IgD-negative memory B cell (primary cell): ENCODE data around the gene RIT2. TPM values are rescaled to one million over a fixed set of nuclear protein-coding genes. Genes with fewer than 3 reads are reported as not detected.

Source experiments
- H3K27ac Mint-ChIP-seq, 3 donors: one replicate each; pipeline ENCODE4 v1.8.0; 2020 to 2022; ENCODE audit warnings: mild to moderate bottlenecking in 3 of 3, mixed read lengths in 3 of 3, moderate library complexity in 1 of 3
- H3K27me3 Mint-ChIP-seq: one replicate; pipeline ENCODE4 v1.8.0; 2021; ENCODE audit warnings: mixed read lengths
- H3K36me3 Mint-ChIP-seq: one replicate; pipeline ENCODE4 v1.8.0; 2020; ENCODE audit warnings: mild to moderate bottlenecking, mixed read lengths
- H3K4me1 Mint-ChIP-seq, 3 donors: one replicate each; pipeline ENCODE4 v1.8.0; 2020 to 2022; ENCODE audit warnings: mixed read lengths in 3 of 3, mild to moderate bottlenecking in 1 of 3
- H3K4me3 Mint-ChIP-seq, 4 donors: one replicate each; pipeline ENCODE4 v1.8.0; 2020 to 2022; ENCODE audit warnings: mild to moderate bottlenecking in 4 of 4, mixed read lengths in 4 of 4, moderate library complexity in 3 of 4
- H3K9me3 Mint-ChIP-seq, 3 donors: one replicate each; pipeline ENCODE4 v1.8.0; 2020 to 2021; ENCODE audit warnings: mixed read lengths in 3 of 3, mild to moderate bottlenecking in 1 of 3
- polyA plus RNA-seq: library from polyadenylated mRNA; unstranded; fragments of 300-500 nt; fragmentation: Illumina TruSeq; gene quantifications from one replicate; pipeline ENCODE4 v1.2.3, GENCODE V29; 2021

The RIT2 gene
- polyA plus RNA-seq, 1 donor from 2014 or later, result not detected

GRCh38 chr18:42906761-42907160 is 208.7 kb downstream of the RIT2 start:
- H3K27ac Mint-ChIP-seq, result no peak overlapping the region
- H3K36me3 Mint-ChIP-seq, result no peaks in the 10 kb centered on the region
- no peaks in the 10 kb centered on the region for H3K27me3 Mint-ChIP-seq
- H3K4me1 Mint-ChIP-seq, result no peaks in the 10 kb centered on the region
- H3K9me3 Mint-ChIP-seq, result peaks cover 0 to 2% (median 0%) of the 10 kb centered on the region in 3 donors
- no peak overlapping the region for H3K4me3 Mint-ChIP-seq

GRCh38 chr18:42901161-42901560 is 214.3 kb downstream of the RIT2 start:
- H3K27ac Mint-ChIP-seq, result no peak overlapping the region

GRCh38 chr18:42893977-42894376 is 221.5 kb downstream of the RIT2 start:
- Mint-ChIP-seq H3K27me3 (no peaks in the 10 kb centered on the region), H3K4me1 (no peaks in the 10 kb centered on the region), H3K36me3 (no peaks in the 10 kb centered on the region), H3K4me3 (no peak overlapping the region), H3K9me3 (peaks cover 0 to 2% (median 0%) of the 10 kb centered on the region in 3 donors), H3K27ac (no peak overlapping the region)

More at GRCh38 chr18:42901161-42901560, 214.3 kb downstream of the RIT2 start:
- Mint-ChIP-seq H3K36me3 (no peaks in the 10 kb centered on the region), H3K4me1 (no peaks in the 10 kb centered on the region), H3K9me3 (no peaks in the 10 kb centered on the region), H3K4me3 (no peak overlapping the region), H3K27me3 (no peaks in the 10 kb centered on the region)

- H3K27ac Mint-ChIP-seq, result no peak overlapping the region
- H3K9me3 Mint-ChIP-seq, result peaks cover 0 to 5% (median 0%) of the 10 kb centered on the region in 3 donors
- no peaks in the 10 kb centered on the region for H3K4me1 Mint-ChIP-seq
- H3K4me3 Mint-ChIP-seq, result no peak overlapping the region
- no peaks in the 10 kb centered on the region for H3K27me3 Mint-ChIP-seq
- H3K36me3 Mint-ChIP-seq, result no peaks in the 10 kb centered on the region
Observed at GRCh38 chr18:42892181-42892580, 223.3 kb downstream of the RIT2 start.

- Mint-ChIP-seq H3K27me3 (no peaks in the 10 kb centered on the region), H3K4me3 (no peak overlapping the region), H3K36me3 (no peaks in the 10 kb centered on the region), H3K27ac (no peak overlapping the region), H3K9me3 (peaks cover 0 to 5% (median 0%) of the 10 kb centered on the region in 3 donors), H3K4me1 (no peaks in the 10 kb centered on the region)
Observed at GRCh38 chr18:42891705-42892104, 223.8 kb downstream of the RIT2 start.

- no peaks in the 10 kb centered on the region for H3K36me3 Mint-ChIP-seq
- no peak overlapping the region for H3K4me3 Mint-ChIP-seq
- no peaks in the 10 kb centered on the region for H3K4me1 Mint-ChIP-seq
- no peak overlapping the region for H3K27ac Mint-ChIP-seq
- no peaks in the 10 kb centered on the region for H3K27me3 Mint-ChIP-seq
- peaks cover 0 to 10% (median 10%) of the 10 kb centered on the region in 3 donors for H3K9me3 Mint-ChIP-seq
Observed at GRCh38 chr18:42883169-42883568, 232.3 kb downstream of the RIT2 start.

GRCh38 chr18:42882122-42882521 is 233.4 kb downstream of the RIT2 start:
- Mint-ChIP-seq H3K4me3 (no peak overlapping the region), H3K36me3 (no peaks in the 10 kb centered on the region), H3K9me3 (peaks cover 1 to 10% (median 10%) of the 10 kb centered on the region in 3 donors), H3K27me3 (no peaks in the 10 kb centered on the region), H3K27ac (no peak overlapping the region), H3K4me1 (no peaks in the 10 kb centered on the region)

GRCh38 chr18:42872838-42873237 is 242.6 kb downstream of the RIT2 start:
- Mint-ChIP-seq H3K36me3 (no peaks in the 10 kb centered on the region), H3K4me1 (no peaks in the 10 kb centered on the region), H3K27me3 (no peaks in the 10 kb centered on the region)

GRCh38 chr18:42864876-42865275 is 250.6 kb downstream of the RIT2 start:
- H3K27ac Mint-ChIP-seq, result no peak overlapping the region
- no peaks in the 10 kb centered on the region for H3K4me1 Mint-ChIP-seq
- H3K4me3 Mint-ChIP-seq, result no peak overlapping the region
- H3K9me3 Mint-ChIP-seq, result peaks cover 1 to 5% (median 4%) of the 10 kb centered on the region in 3 donors
- H3K27me3 Mint-ChIP-seq, result no peaks in the 10 kb centered on the region
- H3K36me3 Mint-ChIP-seq, result no peaks in the 10 kb centered on the region

More at GRCh38 chr18:42872838-42873237, 242.6 kb downstream of the RIT2 start:
- Mint-ChIP-seq H3K27ac (no peak overlapping the region), H3K9me3 (peaks cover 2 to 5% (median 3%) of the 10 kb centered on the region in 3 donors), H3K4me3 (no peak overlapping the region)

GRCh38 chr18:42861271-42861670 is 254.2 kb downstream of the RIT2 start:
- no peak overlapping the region for H3K27ac Mint-ChIP-seq
- H3K4me3 Mint-ChIP-seq, result no peak overlapping the region
- no peaks in the 10 kb centered on the region for H3K36me3 Mint-ChIP-seq
- no peaks in the 10 kb centered on the region for H3K4me1 Mint-ChIP-seq
- no peaks in the 10 kb centered on the region for H3K27me3 Mint-ChIP-seq
- peaks cover 0 to 12% (median 8%) of the 10 kb centered on the region in 3 donors for H3K9me3 Mint-ChIP-seq

- peaks cover 0 to 12% (median 8%) of the 10 kb centered on the region in 3 donors for H3K9me3 Mint-ChIP-seq
- H3K36me3 Mint-ChIP-seq, result no peaks in the 10 kb centered on the region
- H3K27ac Mint-ChIP-seq, result no peak overlapping the region
- H3K27me3 Mint-ChIP-seq, result no peaks in the 10 kb centered on the region
- H3K4me1 Mint-ChIP-seq, result no peaks in the 10 kb centered on the region
- no peak overlapping the region for H3K4me3 Mint-ChIP-seq
Observed at GRCh38 chr18:42860548-42860947, 254.9 kb downstream of the RIT2 start.

GRCh38 chr18:42860011-42860410 is 255.5 kb downstream of the RIT2 start:
- Mint-ChIP-seq H3K27ac (no peak overlapping the region), H3K9me3 (peaks cover 0 to 12% (median 6%) of the 10 kb centered on the region in 3 donors), H3K4me1 (no peaks in the 10 kb centered on the region), H3K4me3 (no peak overlapping the region), H3K27me3 (no peaks in the 10 kb centered on the region), H3K36me3 (no peaks in the 10 kb centered on the region)

- H3K4me3 Mint-ChIP-seq, result no peak overlapping the region
- no peaks in the 10 kb centered on the region for H3K4me1 Mint-ChIP-seq
- H3K9me3 Mint-ChIP-seq, result peaks cover 2 to 10% (median 6%) of the 10 kb centered on the region in 3 donors
- no peaks in the 10 kb centered on the region for H3K27me3 Mint-ChIP-seq
- H3K27ac Mint-ChIP-seq, result no peak overlapping the region
- no peaks in the 10 kb centered on the region for H3K36me3 Mint-ChIP-seq
Observed at GRCh38 chr18:42854558-42854957, 260.9 kb downstream of the RIT2 start.

GRCh38 chr18:42850174-42851083 is 265.1 kb downstream of the RIT2 start:
- Mint-ChIP-seq H3K27ac (no peak overlapping the region), H3K9me3 (peaks cover 2 to 3% (median 2%) of the 10 kb centered on the region in 3 donors), H3K4me3 (no peak overlapping the region)

GRCh38 chr18:42839408-42839807 is 276.1 kb downstream of the RIT2 start:
- Mint-ChIP-seq H3K4me3 (no peak overlapping the region), H3K27ac (no peak overlapping the region), H3K36me3 (no peaks in the 10 kb centered on the region), H3K9me3 (peaks cover 0 to 10% (median 2%) of the 10 kb centered on the region in 3 donors), H3K4me1 (no peaks in the 10 kb centered on the region), H3K27me3 (no peaks in the 10 kb centered on the region)

More at GRCh38 chr18:42850174-42851083, 265.1 kb downstream of the RIT2 start:
- Mint-ChIP-seq H3K4me1 (no peaks in the 10 kb centered on the region), H3K27me3 (no peaks in the 10 kb centered on the region), H3K36me3 (no peaks in the 10 kb centered on the region)
